Measurements from ENCODE around the gene GRM1. TPM values are rescaled to one million over a fixed set of nuclear protein-coding genes. Genes with fewer than 3 reads are reported as not detected.

Gene GRM1
- polyA plus RNA-seq, 2 of the 4 experiments (the other 2 are of a cell fraction), result 0.04 TPM; not detected in 1

- CTCF ChIA-PET, result no interaction called here
Observed at GRCh38 chr6:146267447-146267846, 238.6 kb downstream of the GRM1 start.

GRCh38 chr6:146267946-146268345 lies 239.1 kb downstream of the GRM1 start:
- TF ChIP-seq NPAS2 (CRISPR knock-in tag; IDR thresholded peaks at IDR 0.05; ENCODE audit: borderline replicate concordance) (no peak), JUNB (IDR thresholded peaks at IDR 0.05) (no peak), ATOH8 (CRISPR knock-in tag; IDR thresholded peaks at IDR 0.05; ENCODE audit: low read depth) (no peak), RCOR1 (IDR thresholded peaks at IDR 0.05; ENCODE audit: low read depth, low read length) (no peak), HOXB5 (CRISPR knock-in tag; IDR thresholded peaks at IDR 0.05) (no peak), MAZ (IDR thresholded peaks at IDR 0.05; ENCODE audit: borderline replicate concordance, low read depth, low read length) (no peak), JUN (IDR thresholded peaks at IDR 0.05) (no peak), CHD4 (IDR thresholded peaks at IDR 0.05; ENCODE audit: borderline replicate concordance) (no peak), EP300 (IDR thresholded peaks at IDR 0.05) (no peak), CBX2 (IDR thresholded peaks at IDR 0.05; ENCODE audit: borderline replicate concordance, low read depth) (no peak), POLR2AphosphoS2 (conservative IDR thresholded peaks at IDR 0.05; ENCODE audit: low read length) (no peak), TFCP2L1 (CRISPR knock-in tag; IDR thresholded peaks at IDR 0.05) (no peak), HOXB13 (CRISPR knock-in tag; IDR thresholded peaks at IDR 0.05; ENCODE audit: low read depth) (no peak), HMGXB4 (CRISPR knock-in tag; IDR thresholded peaks at IDR 0.05; ENCODE audit: borderline replicate concordance) (no peak), CEBPB (IDR thresholded peaks at IDR 0.05) (no peak), MAFK (IDR thresholded peaks at IDR 0.05; ENCODE audit: partially characterized antibody) (no peak), RNF2 (IDR thresholded peaks at IDR 0.05; ENCODE audit: borderline replicate concordance, low read depth) (no peak), HDAC2 (IDR thresholded peaks at IDR 0.05) (no peak), CTCF (IDR thresholded peaks at IDR 0.05) (no peak), USF2 (IDR thresholded peaks at IDR 0.05) (no peak)
- 0% methylated on average over 1 of the region's 1 CpG for WGBS (ENCODE audit: missing lambda C conversion rate)
- POLR2A ChIA-PET, result no interaction called here

More at GRCh38 chr6:146267447-146267846, 238.6 kb downstream of the GRM1 start:
- 63% methylated on average over 18 of the region's 18 CpGs for WGBS (ENCODE audit: missing lambda C conversion rate)
- Histone ChIP-seq H3K4me1 (no peaks in the 10 kb centered on the region), H3K9me3 (no peaks in the 10 kb centered on the region), H3K4me2 (no peak overlapping the region), H3K4me3 (no peak overlapping the region), H3K27ac (no peak overlapping the region)
- FAIRE-seq (no peak), DNase-seq (ENCODE audit: low read depth in 1 of 2, low spot score in 1 of 2) (no peak), ATAC-seq (no peak)
- POLR2A ChIA-PET, result no interaction called here
- TF ChIP-seq CTCF (IDR thresholded peaks at IDR 0.05) (no peak), EP300 (IDR thresholded peaks at IDR 0.05) (no peak)

More at GRCh38 chr6:146267946-146268345, 239.1 kb downstream of the GRM1 start:
- ATAC-seq, result no peak
- no peak for DNase-seq (ENCODE audit: low read depth in 1 of 2, low spot score in 1 of 2)
- no peak overlapping the region for H3K27ac ChIP-seq
- H3K4me2 ChIP-seq, result no peak overlapping the region
- no peak for FAIRE-seq
- CTCF ChIA-PET, result no interaction called here
- no peak overlapping the region for H3K4me3 ChIP-seq
- H3K4me1 ChIP-seq, result no peaks in the 10 kb centered on the region
- H3K9me3 ChIP-seq, result no peaks in the 10 kb centered on the region

Measured in A549 (cell line).